ENCODE measurements around the gene MAP1LC3B.

The MAP1LC3B gene

GRCh38 chr16:87443016-87443415, 50.9 kb downstream of the MAP1LC3B start:
- DNase-seq = no peak
- in situ Hi-C loops (cut with HindIII; ENCODE audit: low pct_ligation_motif_present, low sequenced_read_pairs) = no loop called here
- H3K27me3 ChIP-seq (replicated peaks) = no peaks in the 10 kb centered on the region
- TF ChIP-seq CTCF (IDR thresholded peaks at IDR 0.05; ENCODE audit: low read depth, low read length, missing control alignments) = no peak
- H3K36me3 ChIP-seq (replicated peaks) = peaks cover 3% of the 10 kb centered on the region
- H3K27ac ChIP-seq = no peak overlapping the region
- H3K4me3 ChIP-seq (ENCODE audit: low read depth, low read length) = no peak overlapping the region

GRCh38 chr16:87443964-87444363, 51.8 kb downstream of the MAP1LC3B start:
- Histone ChIP-seq H3K36me3 (replicated peaks) (peaks cover 9% of the 10 kb centered on the region), H3K27ac (no peak overlapping the region), H3K27me3 (replicated peaks) (no peaks in the 10 kb centered on the region), H3K4me3 (ENCODE audit: low read depth, low read length) (no peak overlapping the region)
- in situ Hi-C loops (cut with HindIII; ENCODE audit: low pct_ligation_motif_present, low sequenced_read_pairs) = no loop called here
- no peak for TF ChIP-seq CTCF (IDR thresholded peaks at IDR 0.05; ENCODE audit: low read depth, low read length, missing control alignments)
- no peak for DNase-seq

- Histone ChIP-seq H3K27ac (no peak overlapping the region), H3K36me3 (replicated peaks) (peaks cover 9% of the 10 kb centered on the region), H3K27me3 (replicated peaks) (no peaks in the 10 kb centered on the region), H3K4me3 (ENCODE audit: low read depth, low read length) (no peak overlapping the region)
- no peak for TF ChIP-seq CTCF (IDR thresholded peaks at IDR 0.05; ENCODE audit: low read depth, low read length, missing control alignments)
- in situ Hi-C loops (cut with HindIII; ENCODE audit: low pct_ligation_motif_present, low sequenced_read_pairs) = no loop called here
- DNase-seq = no peak
Observed at GRCh38 chr16:87445486-87445885, 53.4 kb downstream of the MAP1LC3B start.

GRCh38 chr16:87446479-87446878, 54.3 kb downstream of the MAP1LC3B start:
- in situ Hi-C loops (cut with HindIII; ENCODE audit: low pct_ligation_motif_present, low sequenced_read_pairs) = no loop called here
- Histone ChIP-seq H3K4me3 (ENCODE audit: low read depth, low read length) (no peak overlapping the region), H3K36me3 (replicated peaks) (peaks cover 9% of the 10 kb centered on the region), H3K27ac (no peak overlapping the region), H3K27me3 (replicated peaks) (no peaks in the 10 kb centered on the region)
- TF ChIP-seq CTCF (IDR thresholded peaks at IDR 0.05; ENCODE audit: low read depth, low read length, missing control alignments) = no peak
- DNase-seq = no peak

- H3K27me3 ChIP-seq (replicated peaks) = no peaks in the 10 kb centered on the region
Observed at GRCh38 chr16:87447323-87447722, 55.2 kb downstream of the MAP1LC3B start.

More at GRCh38 chr16:87447323-87447722, 55.2 kb downstream of the MAP1LC3B start:
- Histone ChIP-seq H3K27ac (no peak overlapping the region), H3K4me3 (ENCODE audit: low read depth, low read length) (no peak overlapping the region), H3K36me3 (replicated peaks) (peaks cover 9% of the 10 kb centered on the region)
- no peak for DNase-seq
- in situ Hi-C loops (cut with HindIII; ENCODE audit: low pct_ligation_motif_present, low sequenced_read_pairs) = no loop called here
- no peak for TF ChIP-seq CTCF (IDR thresholded peaks at IDR 0.05; ENCODE audit: low read depth, low read length, missing control alignments)

All from brain microvascular endothelial cell (primary cell).